GM12878 (cell line): ENCODE data around the gene TIRAP. TPM values are rescaled to one million over a fixed set of nuclear protein-coding genes. Genes with fewer than 3 reads are reported as not detected.

Source experiments
- ATAC-seq: fragments of 200-7000 bp; cut with Tn5 transposase; 3 replicates; pipeline ENCODE4 v1.9.1; 2020; ENCODE audit warnings: mild to moderate bottlenecking, moderate library complexity
- BruUV-seq: library from RNA; stranded (reverse); fragments of 400-500 nt; replicated peaks from 2 replicates; lab custom pipeline; 2021; lab: Mats Ljungman, UMichigan
- CTCF ChIA-PET: fragments of 300-600 bp; sonication (Branson Sonifier 250); formaldehyde crosslinking; extraction: SDS; loops from one replicate; lab custom pipeline; 2021; ENCODE audit warnings: inconsistent platforms; lab: Yijun Ruan, JAX
- POLR2A ChIA-PET: fragments of 350-600 bp; formaldehyde crosslinking; extraction: SDS; loops from one replicate; lab custom pipeline; 2021; ENCODE audit warnings: inconsistent platforms; lab: Charles Lee
- RAD21 ChIA-PET: fragments of 300-600 bp; sonication (Branson Sonifier 250); formaldehyde crosslinking; loops from one replicate; lab custom pipeline; 2023; ENCODE audit warnings: antibody characterized with exemption; ENCODE audit not compliant: unreplicated experiment; lab: Charles Lee
- SMC1A ChIA-PET: fragments of 300-600 bp; sonication (Branson Sonifier 250); formaldehyde crosslinking; loops from one replicate; lab custom pipeline; 2023; ENCODE audit not compliant: unreplicated experiment, uncharacterized antibody; lab: Charles Lee
- DNase-seq: peaks from one replicate; pipeline ENCODE4 v3.0.0-alpha.2; 2011; ENCODE audit warnings: low read depth, low spot score
- FAIRE-seq: peaks from 3 replicates; lab custom pipeline; 2011; peaks lifted over from hg19 to GRCh38; lab: Jason Lieb, UNC
- H2AFZ ChIP-seq: 2 replicates; pipeline ENCODE4 v1.6.0; 2011; ENCODE audit warnings: low read depth, low read length, control low read depth; ENCODE audit not compliant: control insufficient read depth
- H3K27ac ChIP-seq: 2 replicates; pipeline ENCODE4 v1.5.1; 2011; ENCODE audit warnings: control low read depth; ENCODE audit not compliant: control insufficient read depth, insufficient read depth
- H3K27me3 ChIP-seq, 2 experiments: replicated peaks in 1 of 2; 2 replicates each; pipeline versions ENCODE4 v1.6.0 to v1.6.1; 2011; ENCODE audit warnings: low read length in 1 of 2; ENCODE audit not compliant: control insufficient read depth in 2 of 2, insufficient read depth in 2 of 2
- H3K36me3 ChIP-seq, 2 experiments: 2 replicates each; pipeline ENCODE4 v1.5.1; 2011; ENCODE audit warnings: low read length in 1 of 2; ENCODE audit not compliant: control insufficient read depth in 2 of 2, insufficient read depth in 2 of 2
- H3K4me1 ChIP-seq: 2 replicates; pipeline ENCODE4 v1.6.1; 2011; ENCODE audit warnings: mild to moderate bottlenecking, low read length, moderate library complexity, mixed read lengths; ENCODE audit not compliant: control insufficient read depth, insufficient read depth
- H3K4me2 ChIP-seq: 2 replicates; pipeline ENCODE4 v1.6.0; 2011; ENCODE audit warnings: control low read depth; ENCODE audit not compliant: control insufficient read depth, insufficient read depth
- H3K4me3 ChIP-seq: fragments of 200-600 bp; sonication (generic); 2 replicates; pipeline ENCODE4 v1.5.1; 2016
- H3K79me2 ChIP-seq: 2 replicates; pipeline ENCODE4 v1.6.0; 2011; ENCODE audit warnings: low read length; ENCODE audit not compliant: control insufficient read depth, insufficient read depth
- H3K9ac ChIP-seq: 2 replicates; pipeline ENCODE4 v1.8.0; 2011; ENCODE audit warnings: low read length, control low read depth, mixed read lengths; ENCODE audit not compliant: control insufficient read depth, insufficient read depth
- H3K9me3 ChIP-seq: replicated peaks from 3 replicates; pipeline ENCODE4 v1.5.1; 2011; ENCODE audit warnings: mild to moderate bottlenecking, low read length; ENCODE audit not compliant: control insufficient read depth, insufficient read depth
- H4K20me1 ChIP-seq: 2 replicates; pipeline ENCODE4 v1.6.0; 2011; ENCODE audit not compliant: control insufficient read depth, insufficient read depth
- BCL11A ChIP-seq: IDR thresholded peaks from 2 replicates; pipeline ENCODE4 v1.6.1; 2011; ENCODE audit warnings: low read depth, low read length
- BMI1 ChIP-seq: fragments of 450-650 bp; IDR thresholded peaks from 2 replicates; pipeline ENCODE4 v1.6.1; 2016; ENCODE audit warnings: mild to moderate bottlenecking, moderate library complexity, borderline replicate concordance
- FOXK2 ChIP-seq: fragments of 450-650 bp; IDR thresholded peaks from 2 replicates; pipeline ENCODE4 v1.6.1; 2017; ENCODE audit warnings: mild to moderate bottlenecking, moderate library complexity
- MYC ChIP-seq: IDR thresholded peaks from 2 replicates; pipeline ENCODE4 v1.6.1; 2011; ENCODE audit warnings: mild to moderate bottlenecking, low read length, moderate library complexity, inconsistent platforms; ENCODE audit not compliant: insufficient read depth, insufficient replicate concordance, insufficient read length, severe bottlenecking
- NR2C1 ChIP-seq: fragments of 450-650 bp; IDR thresholded peaks from 2 replicates; pipeline ENCODE4 v1.6.1; 2017; ENCODE audit warnings: antibody characterized with exemption, mild to moderate bottlenecking, moderate library complexity
- RB1 ChIP-seq: fragments of 450-650 bp; formaldehyde crosslinking; IDR thresholded peaks from 2 replicates; pipeline ENCODE4 v1.6.1; 2017; ENCODE audit warnings: mild to moderate bottlenecking, borderline replicate concordance
- RBBP5 ChIP-seq: fragments of 200-600 bp; sonication (generic); conservative IDR thresholded peaks from 2 replicates; pipeline ENCODE4 v1.6.1; 2016
- RUNX3 ChIP-seq: IDR thresholded peaks from 2 replicates; pipeline ENCODE4 v1.6.1; 2012; ENCODE audit warnings: low read length, inconsistent platforms
- SIN3A ChIP-seq: IDR thresholded peaks from 2 replicates; pipeline ENCODE4 v1.6.1; 2012; ENCODE audit warnings: low read depth, low read length, improper control_type of control experiment
- SMC3 ChIP-seq: IDR thresholded peaks from 2 replicates; pipeline ENCODE4 v1.6.1; 2011; ENCODE audit warnings: low read length, improper control_type of control experiment, borderline replicate concordance
- ZNF217 ChIP-seq: fragments of 450-650 bp; IDR thresholded peaks from 2 replicates; pipeline ENCODE4 v1.6.1; 2017; ENCODE audit warnings: antibody characterized with exemption, mild to moderate bottlenecking
- ZSCAN29 ChIP-seq: fragments of 450-650 bp; IDR thresholded peaks from 2 replicates; pipeline ENCODE4 v1.6.1; 2017; ENCODE audit warnings: mild to moderate bottlenecking, moderate library complexity
- WGBS: methylation state at CpG from one replicate; pipeline ENCODE4 v1.1.6; 2016; ENCODE audit warnings: low lambda C conversion rate; ENCODE audit not compliant: insufficient replicate concordance, insufficient coverage; ENCODE audit errors: missing lambda C conversion rate; 5-methylcytosine and 5-hydroxymethylcytosine counted together
- in situ Hi-C: fragments of 300-500 bp; cut with MboI; formaldehyde crosslinking; loops from 9 replicates; pipeline ENCODE4 v1.14.3; 2018; ENCODE audit warnings: mixed read lengths
- intact Hi-C: fragments of 100-400 bp; cut with micrococcal nuclease; formaldehyde crosslinking; loops from one replicate; pipeline ENCODE4 v1.14.2; 2022; ENCODE audit not compliant: unreplicated experiment
- polyA plus RNA-seq, 11 experiments: library from polyadenylated mRNA; depleted of rRNA in 4 of 11; unstranded in 6 of 11; stranded (reverse) in 5 of 11; fragments of >200 nt; fragmentation: Nextera tagmentation in 4 of 11; fragmentation: Illumina TruSeq in 1 of 11; extraction: Ambion mirVana in 4 of 11; extraction: Trizol in 1 of 11; gene quantifications; 1 replicate in 1 of 11; 2 replicates in 10 of 11; pipeline versions ENCODE4 v1.2.1 to v1.2.3, GENCODE V29; 2011 to 2016; ENCODE audit warnings: inconsistent platforms in 2 of 11, missing spikeins in 2 of 11, low read depth in 1 of 11
- total RNA-seq, 4 experiments: library from RNA; depleted of rRNA in 3 of 4; stranded (reverse); fragments of >200 nt in 3 of 4; fragmentation: Illumina TruSeq in 1 of 4; extraction: Trizol in 1 of 4; gene quantifications; 2 replicates each; pipeline versions ENCODE4 v1.2.1 to v1.2.3, GENCODE V29; 2013 to 2021
- TF ChIP-seq, protein P1 (sequence below): fragments of 450-650 bp; IDR thresholded peaks from 2 replicates; pipeline ENCODE4 v1.6.1; 2017; ENCODE audit warnings: mild to moderate bottlenecking, moderate library complexity
- TF ChIP-seq, protein P2 (sequence below): fragments of 450-650 bp; formaldehyde crosslinking; IDR thresholded peaks from 2 replicates; pipeline ENCODE4 v1.4.0; 2020; ENCODE audit warnings: mild to moderate bottlenecking, moderate library complexity
- TF ChIP-seq, protein P3 (sequence below): fragments of 450-650 bp; IDR thresholded peaks from 2 replicates; pipeline ENCODE4 v1.6.1; 2018; ENCODE audit warnings: mild to moderate bottlenecking, low read depth, moderate library complexity; ENCODE audit not compliant: partially characterized antibody

TIRAP gene
- total and polyA plus RNA-seq, 10 of the 15 experiments (the other 5 are each of a cell fraction or from before 2014, with no cell fraction given): 0.76 to 9.9 (median 4.7) TPM

DNA sequence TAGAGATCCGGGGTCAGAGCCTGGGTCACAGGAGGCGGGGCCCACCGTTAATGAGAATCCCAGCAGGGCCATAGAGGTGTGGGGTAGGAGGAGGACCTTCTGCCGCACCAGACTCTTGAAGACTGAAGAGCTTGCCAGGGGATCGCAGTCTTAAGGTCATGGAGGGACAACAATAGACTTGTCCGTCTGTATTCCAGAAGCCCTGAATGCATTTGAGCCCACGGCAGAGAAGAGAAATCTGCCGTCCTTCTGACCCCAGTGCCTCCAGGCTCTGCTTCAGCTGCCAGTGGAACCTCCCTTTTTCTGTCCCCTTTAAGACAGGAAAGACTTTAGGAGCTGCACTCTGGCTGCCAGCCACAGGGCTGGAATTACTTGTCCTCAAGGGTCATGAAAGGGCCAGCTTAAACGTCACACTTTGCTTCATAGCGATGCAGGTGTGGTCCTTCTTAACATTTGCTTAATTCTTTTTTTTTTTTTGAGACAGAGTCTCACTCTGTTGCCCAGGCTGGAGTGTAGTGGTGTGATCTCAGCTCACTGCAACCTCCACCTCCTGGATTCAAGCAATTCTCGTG lies 57.1 kb downstream of the TIRAP start:
- BruUV-seq: no TSS peak
- H3K36me3 ChIP-seq: peaks cover 27 to 36% of the 10 kb centered on the region in 2 experiments
- ChIA-PET POLR2A (interaction anchor here (0.6 kb wide), 2 partner anchors 734 to 855 kb away, joined by 3 read pairs; no protein-coding TSS in a partner anchor), SMC1A (no interaction called here), RAD21 (no interaction called here), CTCF (no interaction called here)
- WGBS: 91% methylated on average over 11 of the region's 11 CpGs
- DNase-seq: no peak
- H3K4me2 ChIP-seq: no peak overlapping the region
- intact Hi-C loops (no loop called here), in situ Hi-C loops (no loop called here)
- H4K20me1 ChIP-seq: no peaks in the 10 kb centered on the region
- H2AFZ ChIP-seq: no peak overlapping the region
- H3K4me3 ChIP-seq: no peak overlapping the region
- ATAC-seq: no peak
- no peaks in the 10 kb centered on the region for H3K9me3 ChIP-seq
- no peaks in the 10 kb centered on the region for H3K79me2 ChIP-seq
- no peak overlapping the region for H3K9ac ChIP-seq
- H3K27me3 ChIP-seq: no peaks in the 10 kb centered on the region
- FAIRE-seq: no peak
- peak overlapping the region; percentile 42; the same call in 1 of the 2 replicates for H3K27ac ChIP-seq
- H3K4me1 ChIP-seq: peaks cover 10% of the 10 kb centered on the region
- TF ChIP-seq, protein P1, sequence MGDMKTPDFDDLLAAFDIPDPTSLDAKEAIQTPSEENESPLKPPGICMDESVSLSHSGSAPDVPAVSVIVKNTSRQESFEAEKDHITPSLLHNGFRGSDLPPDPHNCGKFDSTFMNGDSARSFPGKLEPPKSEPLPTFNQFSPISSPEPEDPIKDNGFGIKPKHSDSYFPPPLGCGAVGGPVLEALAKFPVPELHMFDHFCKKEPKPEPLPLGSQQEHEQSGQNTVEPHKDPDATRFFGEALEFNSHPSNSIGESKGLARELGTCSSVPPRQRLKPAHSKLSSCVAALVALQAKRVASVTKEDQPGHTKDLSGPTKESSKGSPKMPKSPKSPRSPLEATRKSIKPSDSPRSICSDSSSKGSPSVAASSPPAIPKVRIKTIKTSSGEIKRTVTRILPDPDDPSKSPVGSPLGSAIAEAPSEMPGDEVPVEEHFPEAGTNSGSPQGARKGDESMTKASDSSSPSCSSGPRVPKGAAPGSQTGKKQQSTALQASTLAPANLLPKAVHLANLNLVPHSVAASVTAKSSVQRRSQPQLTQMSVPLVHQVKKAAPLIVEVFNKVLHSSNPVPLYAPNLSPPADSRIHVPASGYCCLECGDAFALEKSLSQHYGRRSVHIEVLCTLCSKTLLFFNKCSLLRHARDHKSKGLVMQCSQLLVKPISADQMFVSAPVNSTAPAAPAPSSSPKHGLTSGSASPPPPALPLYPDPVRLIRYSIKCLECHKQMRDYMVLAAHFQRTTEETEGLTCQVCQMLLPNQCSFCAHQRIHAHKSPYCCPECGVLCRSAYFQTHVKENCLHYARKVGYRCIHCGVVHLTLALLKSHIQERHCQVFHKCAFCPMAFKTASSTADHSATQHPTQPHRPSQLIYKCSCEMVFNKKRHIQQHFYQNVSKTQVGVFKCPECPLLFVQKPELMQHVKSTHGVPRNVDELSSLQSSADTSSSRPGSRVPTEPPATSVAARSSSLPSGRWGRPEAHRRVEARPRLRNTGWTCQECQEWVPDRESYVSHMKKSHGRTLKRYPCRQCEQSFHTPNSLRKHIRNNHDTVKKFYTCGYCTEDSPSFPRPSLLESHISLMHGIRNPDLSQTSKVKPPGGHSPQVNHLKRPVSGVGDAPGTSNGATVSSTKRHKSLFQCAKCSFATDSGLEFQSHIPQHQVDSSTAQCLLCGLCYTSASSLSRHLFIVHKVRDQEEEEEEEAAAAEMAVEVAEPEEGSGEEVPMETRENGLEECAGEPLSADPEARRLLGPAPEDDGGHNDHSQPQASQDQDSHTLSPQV: no peak
- TF ChIP-seq RB1 (no peak), FOXK2 (no peak), ZNF217 (no peak), MYC (no peak), RBBP5 (no peak), SIN3A (no peak), ZSCAN29 (no peak), NR2C1 (no peak), RUNX3 (no peak), BMI1 (no peak), BCL11A (no peak), SMC3 (no peak)
- TF ChIP-seq, protein P2, sequence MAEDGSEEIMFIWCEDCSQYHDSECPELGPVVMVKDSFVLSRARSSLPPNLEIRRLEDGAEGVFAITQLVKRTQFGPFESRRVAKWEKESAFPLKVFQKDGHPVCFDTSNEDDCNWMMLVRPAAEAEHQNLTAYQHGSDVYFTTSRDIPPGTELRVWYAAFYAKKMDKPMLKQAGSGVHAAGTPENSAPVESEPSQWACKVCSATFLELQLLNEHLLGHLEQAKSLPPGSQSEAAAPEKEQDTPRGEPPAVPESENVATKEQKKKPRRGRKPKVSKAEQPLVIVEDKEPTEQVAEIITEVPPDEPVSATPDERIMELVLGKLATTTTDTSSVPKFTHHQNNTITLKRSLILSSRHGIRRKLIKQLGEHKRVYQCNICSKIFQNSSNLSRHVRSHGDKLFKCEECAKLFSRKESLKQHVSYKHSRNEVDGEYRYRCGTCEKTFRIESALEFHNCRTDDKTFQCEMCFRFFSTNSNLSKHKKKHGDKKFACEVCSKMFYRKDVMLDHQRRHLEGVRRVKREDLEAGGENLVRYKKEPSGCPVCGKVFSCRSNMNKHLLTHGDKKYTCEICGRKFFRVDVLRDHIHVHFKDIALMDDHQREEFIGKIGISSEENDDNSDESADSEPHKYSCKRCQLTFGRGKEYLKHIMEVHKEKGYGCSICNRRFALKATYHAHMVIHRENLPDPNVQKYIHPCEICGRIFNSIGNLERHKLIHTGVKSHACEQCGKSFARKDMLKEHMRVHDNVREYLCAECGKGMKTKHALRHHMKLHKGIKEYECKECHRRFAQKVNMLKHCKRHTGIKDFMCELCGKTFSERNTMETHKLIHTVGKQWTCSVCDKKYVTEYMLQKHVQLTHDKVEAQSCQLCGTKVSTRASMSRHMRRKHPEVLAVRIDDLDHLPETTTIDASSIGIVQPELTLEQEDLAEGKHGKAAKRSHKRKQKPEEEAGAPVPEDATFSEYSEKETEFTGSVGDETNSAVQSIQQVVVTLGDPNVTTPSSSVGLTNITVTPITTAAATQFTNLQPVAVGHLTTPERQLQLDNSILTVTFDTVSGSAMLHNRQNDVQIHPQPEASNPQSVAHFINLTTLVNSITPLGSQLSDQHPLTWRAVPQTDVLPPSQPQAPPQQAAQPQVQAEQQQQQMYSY (CRISPR knock-in tag): no peak
- TF ChIP-seq, protein P3, sequence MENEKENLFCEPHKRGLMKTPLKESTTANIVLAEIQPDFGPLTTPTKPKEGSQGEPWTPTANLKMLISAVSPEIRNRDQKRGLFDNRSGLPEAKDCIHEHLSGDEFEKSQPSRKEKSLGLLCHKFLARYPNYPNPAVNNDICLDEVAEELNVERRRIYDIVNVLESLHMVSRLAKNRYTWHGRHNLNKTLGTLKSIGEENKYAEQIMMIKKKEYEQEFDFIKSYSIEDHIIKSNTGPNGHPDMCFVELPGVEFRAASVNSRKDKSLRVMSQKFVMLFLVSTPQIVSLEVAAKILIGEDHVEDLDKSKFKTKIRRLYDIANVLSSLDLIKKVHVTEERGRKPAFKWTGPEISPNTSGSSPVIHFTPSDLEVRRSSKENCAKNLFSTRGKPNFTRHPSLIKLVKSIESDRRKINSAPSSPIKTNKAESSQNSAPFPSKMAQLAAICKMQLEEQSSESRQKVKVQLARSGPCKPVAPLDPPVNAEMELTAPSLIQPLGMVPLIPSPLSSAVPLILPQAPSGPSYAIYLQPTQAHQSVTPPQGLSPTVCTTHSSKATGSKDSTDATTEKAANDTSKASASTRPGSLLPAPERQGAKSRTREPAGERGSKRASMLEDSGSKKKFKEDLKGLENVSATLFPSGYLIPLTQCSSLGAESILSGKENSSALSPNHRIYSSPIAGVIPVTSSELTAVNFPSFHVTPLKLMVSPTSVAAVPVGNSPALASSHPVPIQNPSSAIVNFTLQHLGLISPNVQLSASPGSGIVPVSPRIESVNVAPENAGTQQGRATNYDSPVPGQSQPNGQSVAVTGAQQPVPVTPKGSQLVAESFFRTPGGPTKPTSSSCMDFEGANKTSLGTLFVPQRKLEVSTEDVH: no peak
